Measurements from ENCODE around the gene INTS6.
"Not testable (repeated sequence)": the region's sequence is repeated elsewhere in the genome, so short reads cannot be mapped to it uniquely, and the experiment has no call there.

Gene INTS6

GRCh38 chr13:51419001-51419636 is 33.7 kb downstream of the INTS6 start:
- no peak for TF ChIP-seq CTCF (IDR thresholded peaks at IDR 0.05; ENCODE audit: extremely low read depth, insufficient read depth, missing control alignments)
- DNase-seq (ENCODE audit: low spot score), result no peak
- in situ Hi-C loops (cut with MboI; ENCODE audit: low pct_unique_long_range_greater_than_20kb, low sequenced_read_pairs, unreplicated experiment), result no loop called here

- in situ Hi-C loops (cut with MboI; ENCODE audit: low pct_unique_long_range_greater_than_20kb, low sequenced_read_pairs, unreplicated experiment), result no loop called here
- TF ChIP-seq CTCF (IDR thresholded peaks at IDR 0.05; ENCODE audit: extremely low read depth, insufficient read depth, missing control alignments), result no peak
- DNase-seq (ENCODE audit: low spot score), result no peak
Observed at GRCh38 chr13:51417716-51418115, 35.1 kb downstream of the INTS6 start.

GRCh38 chr13:51416107-51416506 is 36.7 kb downstream of the INTS6 start:
- DNase-seq (ENCODE audit: low spot score), result no peak
- no peak for TF ChIP-seq CTCF (IDR thresholded peaks at IDR 0.05; ENCODE audit: extremely low read depth, insufficient read depth, missing control alignments)
- in situ Hi-C loops (cut with MboI; ENCODE audit: low pct_unique_long_range_greater_than_20kb, low sequenced_read_pairs, unreplicated experiment), result no loop called here

- DNase-seq (ENCODE audit: low spot score); in situ Hi-C loops (cut with MboI; ENCODE audit: low pct_unique_long_range_greater_than_20kb, low sequenced_read_pairs, unreplicated experiment): not testable (repeated sequence)
Observed at GRCh38 chr13:51415339-51415738, 37.5 kb downstream of the INTS6 start.

GRCh38 chr13:51412431-51412830 is 40.4 kb downstream of the INTS6 start:
- in situ Hi-C loops (cut with MboI; ENCODE audit: low pct_unique_long_range_greater_than_20kb, low sequenced_read_pairs, unreplicated experiment), result no loop called here

GRCh38 chr13:51405176-51405575 is 47.7 kb downstream of the INTS6 start:
- in situ Hi-C loops (cut with MboI; ENCODE audit: low pct_unique_long_range_greater_than_20kb, low sequenced_read_pairs, unreplicated experiment), result no loop called here
- DNase-seq (ENCODE audit: low spot score), result no peak
- no peak for TF ChIP-seq CTCF (IDR thresholded peaks at IDR 0.05; ENCODE audit: extremely low read depth, insufficient read depth, missing control alignments)

More at GRCh38 chr13:51412431-51412830, 40.4 kb downstream of the INTS6 start:
- no peak for TF ChIP-seq CTCF (IDR thresholded peaks at IDR 0.05; ENCODE audit: extremely low read depth, insufficient read depth, missing control alignments)
- no peak for DNase-seq (ENCODE audit: low spot score)

- no peak for DNase-seq (ENCODE audit: low spot score)
- TF ChIP-seq CTCF (IDR thresholded peaks at IDR 0.05; ENCODE audit: extremely low read depth, insufficient read depth, missing control alignments), result no peak
- in situ Hi-C loops (cut with MboI; ENCODE audit: low pct_unique_long_range_greater_than_20kb, low sequenced_read_pairs, unreplicated experiment), result no loop called here
Observed at GRCh38 chr13:51397262-51397941, 55.4 kb downstream of the INTS6 start.
